Measurements from ENCODE around the gene POU6F2. TPM values are rescaled to one million over a fixed set of nuclear protein-coding genes. Genes with fewer than 3 reads are reported as not detected.

POU6F2 gene
- total and polyA plus RNA-seq, 2 donors (not counting 1 experiment from before 2014, with no cell fraction given) = 0.47 TPM; not detected in 1

- no peaks in the 10 kb centered on the region for H4K20me1 ChIP-seq (ENCODE audit: control insufficient read depth, insufficient read depth, low read length, poor library complexity, severe bottlenecking)
- intact Hi-C loops (cut with micrococcal nuclease) = no loop called here
- Mint-ChIP-seq H3K4me3 (no peak overlapping the region), H3K4me1 (no peaks in the 10 kb centered on the region), H3K9me3 (ENCODE audit: insufficient read depth) (no peaks in the 10 kb centered on the region), H3K27ac (no peak overlapping the region), H3K27me3 (peaks cover 12% of the 10 kb centered on the region)
- ATAC-seq (ENCODE audit: low read depth) = no peak
- no peak overlapping the region for H2AFZ ChIP-seq (ENCODE audit: insufficient read depth, low read depth, low read length, poor library complexity, severe bottlenecking)
- no peaks in the 10 kb centered on the region for H3K4me1 ChIP-seq (ENCODE audit: control insufficient read depth in 2 of 2, insufficient read depth in 2 of 2, low read length in 2 of 2)
- TF ChIP-seq, protein P1, sequence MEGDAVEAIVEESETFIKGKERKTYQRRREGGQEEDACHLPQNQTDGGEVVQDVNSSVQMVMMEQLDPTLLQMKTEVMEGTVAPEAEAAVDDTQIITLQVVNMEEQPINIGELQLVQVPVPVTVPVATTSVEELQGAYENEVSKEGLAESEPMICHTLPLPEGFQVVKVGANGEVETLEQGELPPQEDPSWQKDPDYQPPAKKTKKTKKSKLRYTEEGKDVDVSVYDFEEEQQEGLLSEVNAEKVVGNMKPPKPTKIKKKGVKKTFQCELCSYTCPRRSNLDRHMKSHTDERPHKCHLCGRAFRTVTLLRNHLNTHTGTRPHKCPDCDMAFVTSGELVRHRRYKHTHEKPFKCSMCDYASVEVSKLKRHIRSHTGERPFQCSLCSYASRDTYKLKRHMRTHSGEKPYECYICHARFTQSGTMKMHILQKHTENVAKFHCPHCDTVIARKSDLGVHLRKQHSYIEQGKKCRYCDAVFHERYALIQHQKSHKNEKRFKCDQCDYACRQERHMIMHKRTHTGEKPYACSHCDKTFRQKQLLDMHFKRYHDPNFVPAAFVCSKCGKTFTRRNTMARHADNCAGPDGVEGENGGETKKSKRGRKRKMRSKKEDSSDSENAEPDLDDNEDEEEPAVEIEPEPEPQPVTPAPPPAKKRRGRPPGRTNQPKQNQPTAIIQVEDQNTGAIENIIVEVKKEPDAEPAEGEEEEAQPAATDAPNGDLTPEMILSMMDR (IDR thresholded peaks at IDR 0.05) = no peak
- no peak for TF ChIP-seq EZH2 (IDR thresholded peaks at IDR 0.05; ENCODE audit: borderline replicate concordance, insufficient read depth, low read depth, low read length, poor library complexity, severe bottlenecking)
- H3K36me3 ChIP-seq (replicated peaks in 1 of 2; ENCODE audit: control extremely low read depth in 1 of 2, control insufficient read depth in 1 of 2, extremely low read depth in 1 of 2, insufficient read depth in 2 of 2, low read length in 1 of 2) = no peaks in the 10 kb centered on the region
- DNase-seq = no peak
- POLR2A ChIA-PET = no interaction called here
- CTCF ChIA-PET = no interaction called here
- no peaks in the 10 kb centered on the region for H3K79me2 ChIP-seq (ENCODE audit: control insufficient read depth, insufficient read depth, low read length)
- no peak overlapping the region for H3K27ac ChIP-seq (ENCODE audit: low read length in 2 of 2)
- no peak overlapping the region for H3K4me3 ChIP-seq (ENCODE audit: control extremely low read depth in 1 of 5, extremely low read depth in 1 of 5, insufficient read depth in 1 of 5, low read depth in 2 of 5, low read length in 4 of 5)
- H3K4me2 ChIP-seq (replicated peaks; ENCODE audit: low read depth, low read length, poor library complexity, severe bottlenecking) = no peak overlapping the region
- H3K9ac ChIP-seq (ENCODE audit: low read length) = no peak overlapping the region
- no peaks in the 10 kb centered on the region for H3K9me3 ChIP-seq (ENCODE audit: control extremely low read depth in 1 of 3, control insufficient read depth in 2 of 3, insufficient read depth in 1 of 3, low read length in 2 of 3)
- 100% methylated on average over 3 of the region's 5 CpGs for WGBS (ENCODE audit: insufficient coverage)
- H3K27me3 ChIP-seq (replicated peaks in 1 of 4; ENCODE audit: control extremely low read depth in 1 of 4, control insufficient read depth in 3 of 4, insufficient read depth in 4 of 4, low read length in 3 of 4) = peaks cover 0 to 3% (median 0%) of the 10 kb centered on the region in 4 experiments
Observed at GRCh38 chr7:39153647-39154046, 175.9 kb downstream of the POU6F2 start.

DNA sequence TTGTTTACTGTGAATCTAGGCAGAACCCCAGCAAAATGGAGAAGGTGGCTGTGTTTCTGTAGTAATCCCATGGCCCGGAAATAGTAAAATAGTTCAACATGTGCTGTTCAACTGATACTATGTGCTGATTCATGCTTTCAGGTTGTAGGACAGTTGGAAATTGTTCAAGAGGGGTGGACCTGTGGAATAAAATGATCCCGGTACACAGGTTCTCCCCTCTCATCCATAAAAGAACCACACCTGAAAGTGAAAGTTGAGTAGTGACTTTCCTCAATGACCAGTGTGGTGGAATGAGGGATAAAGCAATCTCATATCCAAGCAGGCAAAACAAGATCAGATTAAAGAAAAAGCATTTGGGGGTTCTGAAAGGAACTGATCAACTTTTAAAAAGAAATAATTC lies 177.1 kb downstream of the POU6F2 start:
- ChIA-PET CTCF (no interaction called here), POLR2A (no interaction called here)
- no peak overlapping the region for H3K4me2 ChIP-seq (replicated peaks; ENCODE audit: low read depth, low read length, poor library complexity, severe bottlenecking)
- Mint-ChIP-seq H3K9me3 (ENCODE audit: insufficient read depth) (no peaks in the 10 kb centered on the region), H3K27me3 (peaks cover 12% of the 10 kb centered on the region), H3K4me1 (no peaks in the 10 kb centered on the region), H3K4me3 (no peak overlapping the region), H3K27ac (no peak overlapping the region)
- no peaks in the 10 kb centered on the region for H3K4me1 ChIP-seq (ENCODE audit: control insufficient read depth in 2 of 2, insufficient read depth in 2 of 2, low read length in 2 of 2)
- no peak for ATAC-seq (ENCODE audit: low read depth)
- TF ChIP-seq, protein P1 (IDR thresholded peaks at IDR 0.05) = no peak
- TF ChIP-seq EZH2 (IDR thresholded peaks at IDR 0.05; ENCODE audit: borderline replicate concordance, insufficient read depth, low read depth, low read length, poor library complexity, severe bottlenecking) = no peak
- no peaks in the 10 kb centered on the region for H3K79me2 ChIP-seq (ENCODE audit: control insufficient read depth, insufficient read depth, low read length)
- no peak overlapping the region for H3K4me3 ChIP-seq (ENCODE audit: control extremely low read depth in 1 of 5, extremely low read depth in 1 of 5, insufficient read depth in 1 of 5, low read depth in 2 of 5, low read length in 4 of 5)
- H2AFZ ChIP-seq (ENCODE audit: insufficient read depth, low read depth, low read length, poor library complexity, severe bottlenecking) = no peak overlapping the region
- no peak overlapping the region for H3K9ac ChIP-seq (ENCODE audit: low read length)
- no peak for DNase-seq
- H3K27ac ChIP-seq (ENCODE audit: low read length in 2 of 2) = no peak overlapping the region
- intact Hi-C loops (cut with micrococcal nuclease) = no loop called here
- no peaks in the 10 kb centered on the region for H4K20me1 ChIP-seq (ENCODE audit: control insufficient read depth, insufficient read depth, low read length, poor library complexity, severe bottlenecking)
- H3K27me3 ChIP-seq (replicated peaks in 1 of 4; ENCODE audit: control extremely low read depth in 1 of 4, control insufficient read depth in 3 of 4, insufficient read depth in 4 of 4, low read length in 3 of 4) = peaks cover 0 to 3% (median 0%) of the 10 kb centered on the region in 4 experiments
- H3K36me3 ChIP-seq (replicated peaks in 1 of 2; ENCODE audit: control extremely low read depth in 1 of 2, control insufficient read depth in 1 of 2, extremely low read depth in 1 of 2, insufficient read depth in 2 of 2, low read length in 1 of 2) = no peaks in the 10 kb centered on the region
- no peaks in the 10 kb centered on the region for H3K9me3 ChIP-seq (ENCODE audit: control extremely low read depth in 1 of 3, control insufficient read depth in 2 of 3, insufficient read depth in 1 of 3, low read length in 2 of 3)
- 67% methylated on average over 1 of the region's 2 CpGs for WGBS (ENCODE audit: insufficient coverage)
